ENCODE measurements around the gene TPI1. TPM values are rescaled to one million over a fixed set of nuclear protein-coding genes. Genes with fewer than 3 reads are reported as not detected.

Gene TPI1
- total RNA-seq, 1 donor from 2014 or later: 274 TPM

DNA sequence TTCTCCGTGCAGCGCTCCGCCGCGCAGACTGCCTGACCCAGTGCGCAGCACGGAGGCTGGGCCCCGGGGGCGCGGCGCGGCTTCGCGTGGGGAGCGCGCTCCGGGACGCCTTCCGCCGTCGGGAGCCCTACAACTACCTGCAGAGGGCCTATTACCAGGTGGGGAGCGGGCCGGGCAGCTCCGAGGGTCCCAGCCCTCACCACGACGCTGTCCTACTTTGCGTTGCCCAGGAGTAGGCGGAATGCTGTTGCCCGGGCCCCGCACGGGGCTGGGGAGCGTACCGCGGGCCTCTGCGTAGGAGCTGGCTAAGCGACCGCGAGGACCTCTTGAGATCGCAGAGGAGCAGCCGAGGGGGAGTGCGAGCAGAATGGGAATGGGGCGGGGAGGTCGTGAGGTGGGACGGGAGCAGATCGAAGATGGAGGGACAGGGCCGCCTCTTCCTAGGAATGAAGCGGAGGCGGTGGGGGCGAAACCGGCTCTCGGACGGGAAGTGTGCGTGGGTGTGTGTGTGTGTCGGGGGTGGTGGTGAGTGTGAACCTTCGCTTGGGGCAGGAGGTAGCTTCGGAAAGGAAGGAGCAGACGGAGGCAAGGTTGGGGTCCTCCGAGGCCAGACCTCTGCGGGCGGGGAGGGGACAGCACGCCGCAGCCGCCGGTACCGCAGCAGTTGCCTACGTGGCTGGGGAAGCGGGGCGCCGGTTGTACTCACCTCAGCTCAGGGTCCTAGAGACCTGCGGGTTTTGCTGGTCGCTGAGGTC lies 38.4 kb upstream of the TPI1 start:
- H3K4me3 ChIP-seq: peak overlapping the region; percentile 90
- peak overlapping the region; percentile 92 for H3K27ac ChIP-seq
- TF ChIP-seq POLR2A (IDR thresholded peaks at IDR 0.05): no peak
- peak in 1 of 2 donors; percentile 67 for TF ChIP-seq POLR2AphosphoS5 (IDR thresholded peaks at IDR 0.05; ENCODE audit: insufficient read depth in 1 of 2, low read depth in 1 of 2)
- peaks cover 43% of the 10 kb centered on the region for H3K4me1 ChIP-seq
- peaks cover 0 to 6% of the 10 kb centered on the region in 2 donors for H3K36me3 ChIP-seq
- intact Hi-C loops (cut with DNase I): loop anchor here (5.0 kb wide), 3 partner anchors 62 to 212 kb away; partner anchors contain the start of genes MLF2 and PTMS
- H3K27me3 ChIP-seq: no peaks in the 10 kb centered on the region
- DNase-seq (ENCODE audit: extremely low spot score in 2 of 2): no peak
- H3K9me3 ChIP-seq: no peaks in the 10 kb centered on the region

DNA sequence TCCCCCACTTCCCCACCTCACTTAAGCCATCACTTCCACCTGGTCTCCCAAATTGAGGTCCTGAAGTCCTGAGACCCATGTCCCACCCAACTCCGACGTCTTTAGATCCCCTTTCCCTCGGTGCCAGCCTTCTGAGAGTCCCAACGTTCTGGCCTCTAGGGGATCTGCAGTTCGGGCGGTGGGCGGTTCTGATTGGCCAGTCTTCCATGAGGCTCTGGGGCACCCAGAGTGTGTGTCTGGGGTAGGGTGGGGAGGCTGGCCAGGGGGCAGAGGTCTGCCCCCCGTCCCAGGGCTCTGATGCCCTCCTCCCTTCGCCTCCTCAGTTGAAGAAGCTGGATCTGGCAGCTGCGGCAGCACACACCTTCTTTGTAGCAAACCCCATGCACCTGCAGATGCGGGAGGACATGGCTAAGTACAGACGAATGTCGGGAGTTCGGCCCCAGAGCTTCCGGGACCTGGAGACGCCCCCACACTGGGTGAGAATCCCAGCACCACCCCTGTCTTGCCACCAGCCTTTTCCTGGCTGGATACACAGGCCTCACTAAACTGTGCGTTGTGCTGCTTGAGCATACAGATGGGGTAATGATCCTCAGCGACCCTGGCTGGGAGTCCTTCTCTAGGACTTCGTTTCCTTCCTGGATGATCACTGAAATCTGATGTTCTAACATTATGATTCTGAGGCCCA lies 37.7 kb upstream of the TPI1 start:
- peak overlapping the region; percentile 92 for H3K27ac ChIP-seq
- peaks cover 0 to 9% of the 10 kb centered on the region in 2 donors for H3K36me3 ChIP-seq
- peak overlapping the region; percentile 90 for H3K4me3 ChIP-seq
- H3K9me3 ChIP-seq: no peaks in the 10 kb centered on the region
- intact Hi-C loops (cut with DNase I): loop anchor here (5.0 kb wide), 3 partner anchors 62 to 212 kb away; partner anchors contain the start of genes MLF2 and PTMS
- TF ChIP-seq CTCF (IDR thresholded peaks at IDR 0.05) (no peak), POLR2A (IDR thresholded peaks at IDR 0.05) (no peak), POLR2AphosphoS5 (IDR thresholded peaks at IDR 0.05; ENCODE audit: insufficient read depth in 1 of 2, low read depth in 1 of 2) (no peak)
- DNase-seq (ENCODE audit: extremely low spot score in 2 of 2): no peak
- no peaks in the 10 kb centered on the region for H3K27me3 ChIP-seq
- H3K4me1 ChIP-seq: peaks cover 42% of the 10 kb centered on the region

GRCh38 chr12:6830286-6830890 lies 36.9 kb upstream of the TPI1 start:
- intact Hi-C loops (cut with DNase I): no loop called here
- Histone ChIP-seq H3K27me3 (no peaks in the 10 kb centered on the region), H3K4me1 (peaks cover 35% of the 10 kb centered on the region), H3K27ac (no peak overlapping the region), H3K4me3 (peak overlapping the region in 1 of 2 donors; percentile 90), H3K36me3 (peaks cover 0 to 9% of the 10 kb centered on the region in 2 donors), H3K9me3 (no peaks in the 10 kb centered on the region)
- DNase-seq (ENCODE audit: extremely low spot score in 2 of 2): no peak
- no peak for TF ChIP-seq CTCF (IDR thresholded peaks at IDR 0.05)
- TF ChIP-seq POLR2AphosphoS5 (IDR thresholded peaks at IDR 0.05; ENCODE audit: insufficient read depth in 1 of 2, low read depth in 1 of 2): no peak
- no peak for TF ChIP-seq POLR2A (IDR thresholded peaks at IDR 0.05)

GRCh38 chr12:6830999-6831398 lies 36.3 kb upstream of the TPI1 start:
- no peak overlapping the region for H3K4me3 ChIP-seq
- H3K9me3 ChIP-seq: no peaks in the 10 kb centered on the region
- no peaks in the 10 kb centered on the region for H3K27me3 ChIP-seq
- intact Hi-C loops (cut with DNase I): no loop called here
- H3K4me1 ChIP-seq: peaks cover 29% of the 10 kb centered on the region
- no peak for DNase-seq (ENCODE audit: extremely low spot score in 2 of 2)
- TF ChIP-seq POLR2A (IDR thresholded peaks at IDR 0.05) (no peak), CTCF (IDR thresholded peaks at IDR 0.05) (no peak), POLR2AphosphoS5 (IDR thresholded peaks at IDR 0.05; ENCODE audit: insufficient read depth in 1 of 2, low read depth in 1 of 2) (no peak)
- H3K36me3 ChIP-seq: peaks cover 0 to 9% of the 10 kb centered on the region in 2 donors
- no peak overlapping the region for H3K27ac ChIP-seq

DNA sequence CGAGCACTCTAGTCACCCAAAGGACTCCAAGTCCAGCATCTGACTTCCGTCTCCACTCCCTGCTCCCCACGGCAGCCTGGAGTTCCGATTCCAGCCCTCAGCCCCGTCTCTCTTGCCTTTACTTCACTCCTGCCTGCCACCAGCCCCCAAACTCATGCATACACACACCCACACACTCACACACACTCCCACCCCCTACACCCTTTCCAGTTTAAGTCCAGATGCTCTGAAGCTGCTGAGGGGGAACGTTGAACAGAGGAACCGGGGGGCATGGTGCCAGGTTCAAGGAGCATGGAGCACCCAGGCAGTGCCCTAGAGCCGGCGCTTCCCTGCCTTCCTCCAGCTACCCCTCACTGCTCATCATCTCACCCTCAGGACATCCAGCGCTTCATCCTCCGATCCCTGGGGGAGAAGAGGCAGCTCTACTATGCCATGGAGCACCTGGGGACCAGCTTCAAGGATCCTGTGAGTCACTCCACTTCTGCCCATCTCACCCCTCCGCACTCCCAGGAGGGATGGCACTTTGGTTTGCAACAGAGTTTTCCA lies 35.8 kb upstream of the TPI1 start:
- Histone ChIP-seq H3K27ac (no peak overlapping the region), H3K9me3 (no peaks in the 10 kb centered on the region), H3K4me3 (no peak overlapping the region), H3K36me3 (peaks cover 0 to 9% of the 10 kb centered on the region in 2 donors), H3K27me3 (no peaks in the 10 kb centered on the region), H3K4me1 (peaks cover 29% of the 10 kb centered on the region)
- no peak for TF ChIP-seq POLR2AphosphoS5 (IDR thresholded peaks at IDR 0.05; ENCODE audit: insufficient read depth in 1 of 2, low read depth in 1 of 2)
- TF ChIP-seq CTCF (IDR thresholded peaks at IDR 0.05): no peak
- no peak for TF ChIP-seq POLR2A (IDR thresholded peaks at IDR 0.05)
- intact Hi-C loops (cut with DNase I): no loop called here
- no peak for DNase-seq (ENCODE audit: extremely low spot score in 2 of 2)

Data from vagina (tissue), 2 donors.